ENCODE measurements around the gene TLE1. TPM values are rescaled to one million over a fixed set of nuclear protein-coding genes. Genes with fewer than 3 reads are reported as not detected.
"Not testable (repeated sequence)": the region's sequence is repeated elsewhere in the genome, so short reads cannot be mapped to it uniquely, and the experiment has no call there.

Gene TLE1
- total and polyA plus RNA-seq, 2 experiments from 2014 or later, result 2.1 to 3.4 TPM

DNA sequence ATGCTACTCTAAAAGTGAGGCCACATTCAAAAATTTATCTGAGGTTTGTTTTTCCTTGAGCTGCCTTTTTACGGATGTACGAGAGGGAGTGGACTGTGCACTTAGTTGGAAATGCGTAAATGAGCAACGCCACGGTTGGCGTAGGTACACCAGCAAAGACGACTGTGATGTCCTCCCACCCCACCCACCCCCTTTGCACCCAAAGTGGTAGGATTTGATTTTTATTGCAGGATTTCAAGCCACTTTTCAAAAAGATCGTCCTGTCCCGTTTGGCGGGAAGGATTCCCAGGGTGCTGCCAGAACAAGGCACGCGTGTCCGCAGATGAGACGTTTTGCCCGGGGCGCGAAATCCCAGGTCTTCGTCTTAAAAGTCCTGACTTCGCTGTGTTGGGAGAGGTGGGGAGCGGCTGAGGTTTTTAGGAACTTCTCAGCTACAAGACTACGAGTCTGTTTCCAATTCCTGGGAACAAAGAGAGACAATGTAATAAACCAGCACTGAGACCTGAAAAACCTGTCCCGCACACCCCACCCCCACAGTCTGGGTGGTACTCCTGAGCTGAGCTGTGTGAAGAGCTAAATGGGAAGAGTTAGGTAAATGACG is 1.0 kb upstream of the TLE1 start:
- Histone ChIP-seq H3K4me3 (peak overlapping the region; percentile 27), H3K27ac (no peak overlapping the region)

DNA sequence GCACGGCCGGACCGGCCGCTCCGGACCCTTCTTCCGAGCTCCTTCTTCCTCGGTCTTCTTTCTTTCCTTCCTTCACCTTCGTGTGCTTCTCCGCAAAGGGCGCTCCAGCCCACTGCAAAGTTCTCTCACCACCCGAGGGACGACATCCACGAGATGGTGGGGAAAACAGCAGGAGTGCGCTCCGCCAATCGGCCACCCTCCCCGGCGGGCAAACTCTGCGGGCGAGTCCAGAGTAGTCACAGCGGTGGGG is 329 bp downstream of the TLE1 start:
- H3K27ac ChIP-seq, result not testable (repeated sequence)

More for the DNA sequence above, 1.0 kb upstream of the TLE1 start:
- no peaks in the 10 kb centered on the region for H3K4me1 ChIP-seq (ENCODE audit: low read depth)
- H3K9me3 ChIP-seq (ENCODE audit: low read depth), result no peaks in the 10 kb centered on the region
- TF ChIP-seq, protein P1, sequence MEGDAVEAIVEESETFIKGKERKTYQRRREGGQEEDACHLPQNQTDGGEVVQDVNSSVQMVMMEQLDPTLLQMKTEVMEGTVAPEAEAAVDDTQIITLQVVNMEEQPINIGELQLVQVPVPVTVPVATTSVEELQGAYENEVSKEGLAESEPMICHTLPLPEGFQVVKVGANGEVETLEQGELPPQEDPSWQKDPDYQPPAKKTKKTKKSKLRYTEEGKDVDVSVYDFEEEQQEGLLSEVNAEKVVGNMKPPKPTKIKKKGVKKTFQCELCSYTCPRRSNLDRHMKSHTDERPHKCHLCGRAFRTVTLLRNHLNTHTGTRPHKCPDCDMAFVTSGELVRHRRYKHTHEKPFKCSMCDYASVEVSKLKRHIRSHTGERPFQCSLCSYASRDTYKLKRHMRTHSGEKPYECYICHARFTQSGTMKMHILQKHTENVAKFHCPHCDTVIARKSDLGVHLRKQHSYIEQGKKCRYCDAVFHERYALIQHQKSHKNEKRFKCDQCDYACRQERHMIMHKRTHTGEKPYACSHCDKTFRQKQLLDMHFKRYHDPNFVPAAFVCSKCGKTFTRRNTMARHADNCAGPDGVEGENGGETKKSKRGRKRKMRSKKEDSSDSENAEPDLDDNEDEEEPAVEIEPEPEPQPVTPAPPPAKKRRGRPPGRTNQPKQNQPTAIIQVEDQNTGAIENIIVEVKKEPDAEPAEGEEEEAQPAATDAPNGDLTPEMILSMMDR (IDR thresholded peaks at IDR 0.05; ENCODE audit: low read depth, low read length), result no peak
- no peaks in the 10 kb centered on the region for H3K36me3 ChIP-seq
- H3K27me3 ChIP-seq, result peaks cover 96% of the 10 kb centered on the region
- no peak for DNase-seq (ENCODE audit: low read depth in 1 of 2, low spot score in 1 of 2)

DNA sequence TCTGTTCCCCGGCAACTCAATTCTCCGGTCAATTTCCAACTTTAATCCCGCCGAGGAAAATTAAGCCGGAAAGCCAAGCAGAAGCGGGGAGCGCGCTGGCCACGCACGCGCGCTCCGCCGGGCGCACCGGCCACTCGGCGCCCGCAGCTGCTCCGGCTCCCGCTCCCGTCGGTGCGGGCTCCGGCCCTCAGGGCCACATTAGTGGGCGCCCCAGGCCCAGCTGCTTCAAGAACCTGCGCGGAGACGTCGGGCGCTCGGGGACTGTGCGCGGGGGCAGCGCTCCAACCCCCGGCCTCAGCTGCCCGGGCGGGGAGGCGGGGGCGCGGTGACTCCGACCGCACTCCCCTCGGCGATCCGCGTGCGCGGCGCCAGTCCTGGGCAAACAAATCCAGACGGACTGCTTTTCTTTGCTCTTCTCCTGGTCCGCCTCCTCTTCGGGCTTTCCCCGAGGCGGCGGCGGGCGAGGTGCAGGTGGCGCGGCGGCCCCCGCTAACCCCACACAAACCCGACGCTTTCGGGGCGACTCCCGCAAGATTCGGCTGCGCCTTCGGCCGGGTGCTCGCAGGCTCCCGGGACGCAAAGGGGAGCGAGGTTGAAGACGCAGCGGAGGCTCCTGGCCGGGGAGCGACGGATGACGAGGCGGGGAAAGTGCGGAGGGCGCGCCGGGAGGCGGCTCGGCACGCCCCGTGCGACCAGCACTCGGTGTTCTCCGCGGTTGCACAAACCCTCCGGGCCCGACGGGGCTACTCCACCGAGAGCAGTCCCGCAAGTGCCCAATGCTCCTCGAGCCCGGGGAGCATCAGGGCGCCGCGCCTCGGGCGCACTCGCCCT is 870 bp downstream of the TLE1 start:
- peaks cover 96% of the 10 kb centered on the region for H3K27me3 ChIP-seq
- not testable (repeated sequence) for H3K9me3 ChIP-seq (ENCODE audit: low read depth); H3K36me3 ChIP-seq; H3K4me1 ChIP-seq (ENCODE audit: low read depth); H3K27ac ChIP-seq
- peak overlapping the region; percentile 27 for H3K4me3 ChIP-seq
- peak; percentile 33 to 53 for DNase-seq (ENCODE audit: low read depth in 1 of 2, low spot score in 1 of 2)

More for the DNA sequence above, 329 bp downstream of the TLE1 start:
- H3K4me1 ChIP-seq (ENCODE audit: low read depth); H3K36me3 ChIP-seq; DNase-seq (ENCODE audit: low read depth in 1 of 2, low spot score in 1 of 2); H3K9me3 ChIP-seq (ENCODE audit: low read depth): not testable (repeated sequence)
- Histone ChIP-seq H3K27me3 (peaks cover 96% of the 10 kb centered on the region), H3K4me3 (peak overlapping the region; percentile 27)

DNA sequence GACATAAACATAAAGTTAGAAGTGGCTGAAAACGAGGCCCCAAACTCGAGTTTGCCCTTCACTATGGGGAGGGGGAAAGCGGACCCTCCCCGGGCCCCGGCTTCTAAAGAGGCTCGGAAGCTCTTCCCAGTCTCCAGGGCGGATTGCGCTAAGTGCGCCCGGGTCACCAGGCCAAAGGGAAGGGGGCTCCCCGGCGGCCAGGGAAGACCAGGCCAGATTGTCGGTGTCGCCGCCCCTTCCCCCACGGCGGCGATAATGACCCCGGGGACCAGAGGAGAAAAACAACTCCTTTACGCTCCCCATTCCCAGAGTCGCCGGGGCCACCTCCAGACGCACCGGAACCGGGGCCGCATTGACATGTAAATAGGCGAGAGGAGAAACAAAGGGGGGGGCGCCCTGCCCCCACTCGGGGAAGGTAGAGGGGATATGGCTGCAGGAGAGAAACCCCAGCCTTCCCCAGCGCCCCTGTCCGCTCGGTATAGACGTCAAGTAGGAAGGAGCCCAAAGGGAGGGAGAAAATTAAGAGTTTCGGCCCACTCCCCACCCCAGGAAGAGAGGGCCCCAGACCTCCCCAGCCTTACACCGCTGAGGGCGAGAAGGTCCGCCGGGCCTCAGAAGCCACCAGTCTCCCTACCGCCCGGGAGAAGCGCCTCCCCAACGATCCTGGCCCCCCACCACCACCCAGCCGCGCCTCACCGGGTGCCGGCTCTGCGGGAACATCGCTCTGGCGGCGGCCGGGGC is 1.7 kb downstream of the TLE1 start:
- TF ChIP-seq, protein P1 (IDR thresholded peaks at IDR 0.05; ENCODE audit: low read depth, low read length), result no peak
- peak; percentile 33 to 36 for DNase-seq (ENCODE audit: low read depth in 1 of 2, low spot score in 1 of 2)
- Histone ChIP-seq H3K27ac (no peak overlapping the region), H3K27me3 (peaks cover 96% of the 10 kb centered on the region), H3K4me1 (ENCODE audit: low read depth) (no peaks in the 10 kb centered on the region), H3K9me3 (ENCODE audit: low read depth) (no peaks in the 10 kb centered on the region), H3K4me3 (peak overlapping the region; percentile 27), H3K36me3 (no peaks in the 10 kb centered on the region)

DNA sequence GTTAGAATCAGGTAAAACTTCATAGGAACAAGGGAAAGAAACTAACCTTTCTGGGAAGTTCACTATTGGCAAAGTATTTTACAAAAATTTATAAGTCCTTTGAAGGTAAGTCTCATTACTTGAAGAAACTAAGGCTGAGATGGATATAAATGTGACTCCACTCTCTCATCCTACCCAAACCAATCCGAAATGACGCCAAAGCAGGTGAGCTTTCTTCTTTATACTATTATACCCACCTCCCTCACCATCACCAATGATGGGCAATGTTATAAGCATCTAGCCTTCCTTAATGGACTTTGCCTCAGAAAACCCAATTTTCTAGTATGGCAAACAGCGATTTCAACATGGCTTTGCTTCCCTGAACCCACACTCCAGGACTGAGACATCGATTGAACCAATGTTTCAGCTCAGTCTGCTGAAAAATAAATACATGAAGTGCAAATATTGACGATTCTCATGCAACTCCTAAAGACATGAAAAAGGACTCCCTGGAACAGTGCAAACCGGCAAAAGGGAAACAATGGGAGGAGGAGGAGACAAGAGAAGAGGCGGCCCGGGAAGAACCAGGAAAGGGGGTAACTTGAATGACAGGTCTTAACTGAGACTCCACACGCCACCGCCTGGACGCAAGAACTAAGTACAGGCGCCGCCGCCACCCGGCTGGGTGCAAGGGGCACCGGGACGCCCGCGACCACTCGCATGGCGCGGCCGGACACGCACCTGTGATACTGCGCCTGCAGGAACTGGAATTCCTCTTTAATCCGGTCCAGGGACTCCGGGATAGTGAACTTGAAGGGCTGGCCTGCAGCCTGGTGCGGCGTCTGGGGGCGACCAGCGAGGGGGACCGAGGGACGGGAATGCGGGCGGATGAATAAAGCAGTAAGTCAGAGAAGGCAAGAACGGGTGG is 2.5 kb downstream of the TLE1 start:
- Histone ChIP-seq H3K27me3 (peaks cover 96% of the 10 kb centered on the region), H3K4me1 (ENCODE audit: low read depth) (no peaks in the 10 kb centered on the region), H3K27ac (no peak overlapping the region), H3K9me3 (ENCODE audit: low read depth) (no peaks in the 10 kb centered on the region), H3K4me3 (peak overlapping the region; percentile 27), H3K36me3 (no peaks in the 10 kb centered on the region)
- peak; percentile 76 to 89 for DNase-seq (ENCODE audit: low read depth in 1 of 2, low spot score in 1 of 2)
- TF ChIP-seq, protein P1 (IDR thresholded peaks at IDR 0.05; ENCODE audit: low read depth, low read length), result peak; percentile 59
